ENCODE results near the gene PRIM1.

Gene PRIM1

DNA sequence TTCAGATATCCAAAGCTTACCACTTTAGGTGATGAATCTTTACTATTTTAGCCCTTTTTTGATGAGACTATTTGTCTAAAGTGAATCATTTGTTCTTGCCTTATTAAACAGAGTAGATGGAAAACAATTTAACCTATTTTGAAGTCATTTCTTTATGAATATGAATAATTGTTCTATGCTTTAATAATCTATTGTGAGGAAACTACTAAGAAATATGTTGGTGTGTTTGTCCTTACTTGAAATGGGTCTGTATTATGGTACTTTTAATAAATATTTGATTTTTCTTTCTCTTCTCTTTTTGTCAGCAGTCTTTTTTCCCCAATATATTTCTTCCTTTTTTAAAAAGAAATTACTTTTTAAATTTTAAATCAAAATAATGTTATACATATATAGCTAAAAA lies 35.4 kb upstream of the PRIM1 start:
- no peak overlapping the region for H2AFZ ChIP-seq (ENCODE audit: insufficient read depth, low read length, poor library complexity)
- H3K79me1 ChIP-seq (ENCODE audit: low read length), result no peaks in the 10 kb centered on the region
- H3K27ac ChIP-seq (ENCODE audit: low read depth, low read length), result no peak overlapping the region
- H3K9ac ChIP-seq (ENCODE audit: low read length), result no peak overlapping the region
- H3K36me3 ChIP-seq (ENCODE audit: control insufficient read depth in 1 of 2, insufficient read depth in 2 of 2, low read length in 2 of 2), result no peaks in the 10 kb centered on the region
- peaks cover 2% of the 10 kb centered on the region for H3K9me3 ChIP-seq (ENCODE audit: insufficient read depth, low read depth, low read length)
- no peak overlapping the region for H4K8ac ChIP-seq (ENCODE audit: low read depth, low read length)
- no peak overlapping the region for H3K23ac ChIP-seq (ENCODE audit: low read length)
- no peak overlapping the region for H3K4me3 ChIP-seq (ENCODE audit: low read depth, low read length)
- H3K4me2 ChIP-seq (ENCODE audit: low read length), result no peak overlapping the region
- H3K18ac ChIP-seq (ENCODE audit: low read length), result no peak overlapping the region
- H3K79me2 ChIP-seq (ENCODE audit: control insufficient read depth, insufficient read depth, low read length, poor library complexity), result no peaks in the 10 kb centered on the region
- no peak overlapping the region for H3K4ac ChIP-seq (ENCODE audit: low read depth, low read length)
- no peak overlapping the region for H2BK120ac ChIP-seq (ENCODE audit: insufficient read depth, low read length, poor library complexity)
- no peaks in the 10 kb centered on the region for H3K4me1 ChIP-seq (ENCODE audit: control insufficient read depth in 1 of 2, insufficient read depth in 2 of 2, low read length in 2 of 2)
- H3K27me3 ChIP-seq (ENCODE audit: insufficient read depth, low read length), result no peaks in the 10 kb centered on the region
- H2BK12ac ChIP-seq (ENCODE audit: low read length), result no peak overlapping the region
- H2AK5ac ChIP-seq (ENCODE audit: low read length), result no peak overlapping the region
- no peak overlapping the region for H4K91ac ChIP-seq (ENCODE audit: low read depth, low read length)
- no peak overlapping the region for H4K12ac ChIP-seq (ENCODE audit: low read depth, low read length)
- no peak overlapping the region for H3K14ac ChIP-seq (ENCODE audit: low read length)
- H2BK5ac ChIP-seq (ENCODE audit: low read depth, low read length, poor library complexity), result no peak overlapping the region
- DNase-seq, result no peak

DNA sequence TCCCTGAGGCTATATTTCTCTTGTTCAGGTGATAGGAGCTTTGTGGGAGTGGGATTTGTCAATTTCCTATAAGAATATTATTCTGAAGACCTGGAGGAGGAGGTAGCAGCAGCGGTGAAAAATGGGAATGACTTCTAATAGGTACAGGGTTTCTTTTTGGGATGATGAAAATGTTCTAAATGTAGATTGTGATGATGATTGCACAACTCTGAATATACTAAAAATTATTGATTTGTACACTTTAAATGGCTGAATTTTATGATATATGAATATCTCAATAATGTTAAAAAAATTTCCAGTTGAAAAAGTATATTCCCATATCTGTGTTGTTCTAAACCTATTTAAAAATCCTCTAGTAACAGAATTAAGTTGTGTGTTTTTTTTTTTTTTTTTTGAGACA lies 33.8 kb upstream of the PRIM1 start:
- Histone ChIP-seq H3K36me3 (ENCODE audit: control insufficient read depth in 1 of 2, insufficient read depth in 2 of 2, low read length in 2 of 2) (no peaks in the 10 kb centered on the region), H3K18ac (ENCODE audit: low read length) (no peak overlapping the region), H2BK120ac (ENCODE audit: insufficient read depth, low read length, poor library complexity) (no peak overlapping the region), H2BK12ac (ENCODE audit: low read length) (no peak overlapping the region), H3K4me1 (ENCODE audit: control insufficient read depth in 1 of 2, insufficient read depth in 2 of 2, low read length in 2 of 2) (no peaks in the 10 kb centered on the region), H3K4me2 (ENCODE audit: low read length) (no peak overlapping the region), H3K79me1 (ENCODE audit: low read length) (no peaks in the 10 kb centered on the region), H2AFZ (ENCODE audit: insufficient read depth, low read length, poor library complexity) (no peak overlapping the region), H3K4me3 (ENCODE audit: low read depth, low read length) (no peak overlapping the region), H3K9me3 (ENCODE audit: insufficient read depth, low read depth, low read length) (peaks cover 2% of the 10 kb centered on the region), H3K4ac (ENCODE audit: low read depth, low read length) (no peak overlapping the region), H2BK5ac (ENCODE audit: low read depth, low read length, poor library complexity) (no peak overlapping the region), H3K14ac (ENCODE audit: low read length) (no peak overlapping the region), H3K27ac (ENCODE audit: low read depth, low read length) (no peak overlapping the region), H3K79me2 (ENCODE audit: control insufficient read depth, insufficient read depth, low read length, poor library complexity) (no peaks in the 10 kb centered on the region), H4K8ac (ENCODE audit: low read depth, low read length) (no peak overlapping the region), H4K91ac (ENCODE audit: low read depth, low read length) (no peak overlapping the region), H3K27me3 (ENCODE audit: insufficient read depth, low read length) (no peaks in the 10 kb centered on the region), H3K9ac (ENCODE audit: low read length) (no peak overlapping the region), H4K12ac (ENCODE audit: low read depth, low read length) (no peak overlapping the region), H2AK5ac (ENCODE audit: low read length) (no peak overlapping the region), H3K23ac (ENCODE audit: low read length) (no peak overlapping the region)
- WGBS (ENCODE audit: extremely low coverage, insufficient coverage, insufficient read length), result no CpG with 5 or more reads among the region's 1 CpG
- DNase-seq, result no peak

DNA sequence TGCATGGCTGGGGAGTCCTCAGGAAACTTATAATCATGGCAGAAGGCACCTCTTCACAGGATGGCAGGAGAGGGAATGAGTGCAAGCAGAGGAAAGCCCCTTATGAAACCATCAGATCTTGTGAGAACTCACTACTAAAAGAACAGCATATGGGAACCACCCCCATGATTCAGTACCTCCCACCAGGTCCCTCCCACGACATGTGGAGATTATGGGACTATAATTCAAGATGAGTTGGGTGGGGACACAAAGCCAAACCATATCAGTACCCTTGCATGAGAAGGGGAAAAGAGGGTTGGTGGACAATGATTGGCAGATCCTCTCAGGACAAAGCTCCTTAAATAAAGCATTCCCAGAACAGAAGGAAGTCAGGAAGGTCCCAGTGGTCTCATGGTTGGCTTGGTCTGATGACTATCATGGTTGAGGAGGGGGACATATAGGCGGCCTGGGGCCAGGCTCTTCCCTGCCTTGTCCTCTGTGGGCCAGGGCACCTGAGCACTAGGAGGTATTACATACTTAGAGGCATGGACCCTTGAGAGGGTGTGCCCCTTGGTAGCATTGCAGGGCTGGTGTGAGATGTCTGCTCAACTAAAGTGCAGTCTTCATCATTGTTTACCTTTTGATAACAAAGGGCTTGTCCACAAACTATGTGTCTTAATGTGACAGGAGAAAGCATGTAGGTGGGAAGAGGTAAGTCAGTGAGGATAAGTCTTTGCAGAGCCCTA lies 33.2 kb upstream of the PRIM1 start:
- H3K23ac ChIP-seq (ENCODE audit: low read length), result no peak overlapping the region
- H3K27me3 ChIP-seq (ENCODE audit: insufficient read depth, low read length), result no peaks in the 10 kb centered on the region
- no peak overlapping the region for H4K91ac ChIP-seq (ENCODE audit: low read depth, low read length)
- H2BK120ac ChIP-seq (ENCODE audit: insufficient read depth, low read length, poor library complexity), result no peak overlapping the region
- no peak overlapping the region for H3K9ac ChIP-seq (ENCODE audit: low read length)
- H2BK12ac ChIP-seq (ENCODE audit: low read length), result no peak overlapping the region
- peaks cover 2% of the 10 kb centered on the region for H3K9me3 ChIP-seq (ENCODE audit: insufficient read depth, low read depth, low read length)
- H2AK5ac ChIP-seq (ENCODE audit: low read length), result no peak overlapping the region
- H3K18ac ChIP-seq (ENCODE audit: low read length), result no peak overlapping the region
- H3K4me1 ChIP-seq (ENCODE audit: control insufficient read depth in 1 of 2, insufficient read depth in 2 of 2, low read length in 2 of 2), result no peaks in the 10 kb centered on the region
- no peak overlapping the region for H4K12ac ChIP-seq (ENCODE audit: low read depth, low read length)
- no peaks in the 10 kb centered on the region for H3K36me3 ChIP-seq (ENCODE audit: control insufficient read depth in 1 of 2, insufficient read depth in 2 of 2, low read length in 2 of 2)
- H2AFZ ChIP-seq (ENCODE audit: insufficient read depth, low read length, poor library complexity), result no peak overlapping the region
- H3K4ac ChIP-seq (ENCODE audit: low read depth, low read length), result no peak overlapping the region
- H4K8ac ChIP-seq (ENCODE audit: low read depth, low read length), result no peak overlapping the region
- H2BK5ac ChIP-seq (ENCODE audit: low read depth, low read length, poor library complexity), result no peak overlapping the region
- H3K79me1 ChIP-seq (ENCODE audit: low read length), result no peaks in the 10 kb centered on the region
- no peak overlapping the region for H3K14ac ChIP-seq (ENCODE audit: low read length)
- no peak for DNase-seq
- no peak overlapping the region for H3K27ac ChIP-seq (ENCODE audit: low read depth, low read length)
- H3K4me3 ChIP-seq (ENCODE audit: low read depth, low read length), result no peak overlapping the region
- H3K79me2 ChIP-seq (ENCODE audit: control insufficient read depth, insufficient read depth, low read length, poor library complexity), result no peaks in the 10 kb centered on the region
- WGBS (ENCODE audit: extremely low coverage, insufficient coverage, insufficient read length), result no CpG with 5 or more reads among the region's 2 CpGs
- no peak overlapping the region for H3K4me2 ChIP-seq (ENCODE audit: low read length)

DNA sequence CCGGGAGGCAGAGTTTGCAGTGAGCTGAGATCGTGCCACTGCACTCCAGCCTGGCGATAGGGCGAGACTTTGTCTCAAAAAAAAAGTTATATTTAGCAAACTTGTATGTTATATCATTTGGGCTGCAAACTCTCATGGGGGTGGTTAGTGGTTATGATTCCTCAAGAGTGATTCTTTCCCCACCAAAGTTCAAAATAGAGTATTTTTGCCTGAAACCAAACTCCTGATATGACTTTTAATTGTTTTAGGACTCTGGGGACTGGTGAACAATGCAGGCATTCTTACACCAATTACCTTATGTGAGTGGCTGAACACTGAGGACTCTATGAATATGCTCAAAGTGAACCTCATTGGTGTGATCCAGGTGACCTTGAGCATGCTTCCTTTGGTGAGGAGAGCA lies 29.6 kb upstream of the PRIM1 start:
- Histone ChIP-seq H2AK5ac (ENCODE audit: low read length) (no peak overlapping the region), H2AFZ (ENCODE audit: insufficient read depth, low read length, poor library complexity) (no peak overlapping the region), H3K4me1 (ENCODE audit: control insufficient read depth in 1 of 2, insufficient read depth in 2 of 2, low read length in 2 of 2) (no peaks in the 10 kb centered on the region), H3K9ac (ENCODE audit: low read length) (no peak overlapping the region), H2BK5ac (ENCODE audit: low read depth, low read length, poor library complexity) (no peak overlapping the region), H3K27me3 (ENCODE audit: insufficient read depth, low read length) (no peaks in the 10 kb centered on the region), H3K27ac (ENCODE audit: low read depth, low read length) (no peak overlapping the region), H3K9me3 (ENCODE audit: insufficient read depth, low read depth, low read length) (peaks cover 2% of the 10 kb centered on the region), H3K4me3 (ENCODE audit: low read depth, low read length) (no peak overlapping the region), H3K18ac (ENCODE audit: low read length) (no peak overlapping the region), H4K91ac (ENCODE audit: low read depth, low read length) (no peak overlapping the region), H3K4ac (ENCODE audit: low read depth, low read length) (no peak overlapping the region), H4K8ac (ENCODE audit: low read depth, low read length) (no peak overlapping the region), H3K36me3 (ENCODE audit: control insufficient read depth in 1 of 2, insufficient read depth in 2 of 2, low read length in 2 of 2) (no peaks in the 10 kb centered on the region), H4K12ac (ENCODE audit: low read depth, low read length) (no peak overlapping the region), H3K4me2 (ENCODE audit: low read length) (no peak overlapping the region), H3K79me1 (ENCODE audit: low read length) (no peaks in the 10 kb centered on the region), H3K23ac (ENCODE audit: low read length) (no peak overlapping the region), H2BK120ac (ENCODE audit: insufficient read depth, low read length, poor library complexity) (no peak overlapping the region), H3K14ac (ENCODE audit: low read length) (no peak overlapping the region), H2BK12ac (ENCODE audit: low read length) (no peak overlapping the region), H3K79me2 (ENCODE audit: control insufficient read depth, insufficient read depth, low read length, poor library complexity) (no peaks in the 10 kb centered on the region)
- no CpG with 5 or more reads among the region's 4 CpGs for WGBS (ENCODE audit: extremely low coverage, insufficient coverage, insufficient read length)
- DNase-seq, result no peak
